GM12878 (cell line): ENCODE measurements around the gene TSPEAR.

Experiments
- BACH1 ChIP-seq: fragments of 450-650 bp; IDR thresholded peaks from 2 replicates; pipeline ENCODE4 v1.6.1; 2017; ENCODE audit warnings: mild to moderate bottlenecking, borderline replicate concordance
- DPF2 ChIP-seq: fragments of 450-650 bp; IDR thresholded peaks from 2 replicates; pipeline ENCODE4 v1.6.1; 2017; ENCODE audit warnings: mild to moderate bottlenecking
- EP300 ChIP-seq, 2 experiments: fragments of 150-350 bp in 1 of 2; IDR thresholded peaks; 2 replicates each; pipeline ENCODE4 v1.6.1; 2011 to 2012; ENCODE audit warnings: low read depth in 2 of 2, low read length in 2 of 2, borderline replicate concordance in 1 of 2, improper control_type of control experiment in 1 of 2, inconsistent platforms in 1 of 2; ENCODE audit not compliant: control insufficient read depth in 1 of 2
- PAX8 ChIP-seq: fragments of 450-650 bp; IDR thresholded peaks from 2 replicates; pipeline ENCODE4 v1.6.1; 2017; ENCODE audit warnings: mild to moderate bottlenecking, moderate library complexity
- POLR2AphosphoS5 ChIP-seq: IDR thresholded peaks from 2 replicates; pipeline ENCODE4 v1.6.1; 2011; ENCODE audit warnings: mild to moderate bottlenecking, low read length, inconsistent platforms
- TAF1 ChIP-seq: IDR thresholded peaks from 2 replicates; pipeline ENCODE4 v1.6.1; 2011; ENCODE audit warnings: mild to moderate bottlenecking, low read depth, low read length, borderline replicate concordance
- TBL1XR1 ChIP-seq: IDR thresholded peaks from 2 replicates; pipeline ENCODE4 v1.6.1; 2012; ENCODE audit warnings: low read depth, low read length, improper control_type of control experiment
- YBX1 ChIP-seq: fragments of 450-650 bp; IDR thresholded peaks from 2 replicates; pipeline ENCODE4 v1.6.1; 2016; ENCODE audit warnings: antibody characterized with exemption
- ZBTB33 ChIP-seq: fragments of 450-650 bp; IDR thresholded peaks from 2 replicates; pipeline ENCODE4 v1.6.1; 2017; ENCODE audit warnings: mild to moderate bottlenecking
- TF ChIP-seq, protein P1 (sequence below), 3 experiments: IDR thresholded peaks in 2 of 3; conservative IDR thresholded peaks in 1 of 3; 2 replicates each; pipeline ENCODE4 v1.5.1; 2011; ENCODE audit warnings: low read depth in 3 of 3, low read length in 3 of 3, mild to moderate bottlenecking in 3 of 3, control low read depth in 2 of 3, moderate library complexity in 2 of 3, inconsistent platforms in 1 of 3, mixed read lengths in 1 of 3; ENCODE audit not compliant: control insufficient read depth in 2 of 3, insufficient read depth in 1 of 3; ENCODE audit errors: extremely low read depth in 1 of 3

- TF ChIP-seq EP300 (IDR thresholded peaks at IDR 0.05; ENCODE audit: borderline replicate concordance in 1 of 2, control insufficient read depth in 1 of 2, low read depth in 2 of 2, low read length in 2 of 2) (no peak), YBX1 (no peak), DPF2 (no peak), POLR2AphosphoS5 (no peak), BACH1 (no peak), TAF1 (no peak), PAX8 (no peak), TBL1XR1 (no peak), ZBTB33 (no peak)
- TF ChIP-seq, protein P1, sequence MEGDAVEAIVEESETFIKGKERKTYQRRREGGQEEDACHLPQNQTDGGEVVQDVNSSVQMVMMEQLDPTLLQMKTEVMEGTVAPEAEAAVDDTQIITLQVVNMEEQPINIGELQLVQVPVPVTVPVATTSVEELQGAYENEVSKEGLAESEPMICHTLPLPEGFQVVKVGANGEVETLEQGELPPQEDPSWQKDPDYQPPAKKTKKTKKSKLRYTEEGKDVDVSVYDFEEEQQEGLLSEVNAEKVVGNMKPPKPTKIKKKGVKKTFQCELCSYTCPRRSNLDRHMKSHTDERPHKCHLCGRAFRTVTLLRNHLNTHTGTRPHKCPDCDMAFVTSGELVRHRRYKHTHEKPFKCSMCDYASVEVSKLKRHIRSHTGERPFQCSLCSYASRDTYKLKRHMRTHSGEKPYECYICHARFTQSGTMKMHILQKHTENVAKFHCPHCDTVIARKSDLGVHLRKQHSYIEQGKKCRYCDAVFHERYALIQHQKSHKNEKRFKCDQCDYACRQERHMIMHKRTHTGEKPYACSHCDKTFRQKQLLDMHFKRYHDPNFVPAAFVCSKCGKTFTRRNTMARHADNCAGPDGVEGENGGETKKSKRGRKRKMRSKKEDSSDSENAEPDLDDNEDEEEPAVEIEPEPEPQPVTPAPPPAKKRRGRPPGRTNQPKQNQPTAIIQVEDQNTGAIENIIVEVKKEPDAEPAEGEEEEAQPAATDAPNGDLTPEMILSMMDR (IDR thresholded peaks at IDR 0.05 in 2 of 3, conservative IDR thresholded peaks at IDR 0.05 in 1 of 3; ENCODE audit: control insufficient read depth in 2 of 3, extremely low read depth in 1 of 3, insufficient read depth in 1 of 3, low read depth in 3 of 3, low read length in 3 of 3): no peak
Measured at GRCh38 chr21:44483288-44484237, 227.8 kb downstream of the TSPEAR start.
